Esophagus squamous epithelium (tissue), 5 donors: ENCODE measurements around the gene FAM20C. TPM values are rescaled to one million over a fixed set of nuclear protein-coding genes. Genes with fewer than 3 reads are reported as not detected.

ENCODE experiments used
- DNase-seq: peaks from one replicate; lab custom pipeline; 2025; lab: John Stamatoyannopoulos, UW
- H3K27ac ChIP-seq, 4 donors: fragments of 200-600 bp; sonication (generic); one replicate each; pipeline ENCODE4 v1.5.1; 2016 to 2019; ENCODE audit warnings: mild to moderate bottlenecking in 1 of 4
- H3K27me3 ChIP-seq, 4 donors: fragments of 200-600 bp; sonication (generic); 1 replicate in 3 of 4; 2 replicates in 1 of 4; pipeline versions ENCODE4 v1.5.1 to v1.6.0; 2017 to 2021; ENCODE audit warnings: antibody characterized with exemption in 1 of 4
- H3K36me3 ChIP-seq, 3 donors: fragments of 200-600 bp; sonication (generic); one replicate each; pipeline ENCODE4 v1.5.1; 2016 to 2019
- H3K4me1 ChIP-seq, 3 donors: fragments of 200-600 bp; sonication (generic); one replicate each; pipeline ENCODE4 v1.5.1; 2017 to 2019
- H3K4me3 ChIP-seq, 4 donors: fragments of 200-600 bp; sonication (generic); 1 replicate in 3 of 4; 2 replicates in 1 of 4; pipeline ENCODE4 v1.5.1; 2016 to 2019; ENCODE audit warnings: mild to moderate bottlenecking in 2 of 4, moderate library complexity in 1 of 4
- H3K9me3 ChIP-seq, 3 donors: fragments of 200-600 bp; sonication (generic); one replicate each; pipeline ENCODE4 v1.5.1; 2016 to 2019
- POLR2A ChIP-seq, 4 donors: fragments of 450-650 bp; IDR thresholded peaks; one replicate each; pipeline ENCODE4 v1.6.1; 2017; ENCODE audit warnings: antibody characterized with exemption in 4 of 4, mild to moderate bottlenecking in 4 of 4, moderate library complexity in 3 of 4
- WGBS, 2 donors: methylation state at CpG; one replicate each; pipeline ENCODE4 v1.1.5; 2018; 5-methylcytosine and 5-hydroxymethylcytosine counted together
- intact Hi-C: fragments of 100-400 bp; cut with DNase I; formaldehyde crosslinking; loops from one replicate; pipeline ENCODE4 v1.15.0; 2022
- total RNA-seq, 4 donors: library from RNA; depleted of rRNA; stranded (reverse); fragments of >200 nt; gene quantifications; one replicate each; pipeline ENCODE4 v1.1.0, GENCODE V29; 2016
- TF ChIP-seq, protein P1 (sequence below), 6 experiments: fragments of 450-650 bp in 4 of 6; fragments of 200-600 bp in 2 of 6; sonication (generic) in 2 of 6; IDR thresholded peaks; one replicate each; pipeline ENCODE4 v1.5.1; 2016 to 2019; ENCODE audit warnings: antibody characterized with exemption in 6 of 6, mild to moderate bottlenecking in 4 of 6, moderate library complexity in 4 of 6
- donor health status: DM: yes; HTN: yes; CAD: no.

Gene FAM20C
- total RNA-seq, 4 donors from 2014 or later, result 8.5 to 16.0 (median 13.7) TPM

DNA sequence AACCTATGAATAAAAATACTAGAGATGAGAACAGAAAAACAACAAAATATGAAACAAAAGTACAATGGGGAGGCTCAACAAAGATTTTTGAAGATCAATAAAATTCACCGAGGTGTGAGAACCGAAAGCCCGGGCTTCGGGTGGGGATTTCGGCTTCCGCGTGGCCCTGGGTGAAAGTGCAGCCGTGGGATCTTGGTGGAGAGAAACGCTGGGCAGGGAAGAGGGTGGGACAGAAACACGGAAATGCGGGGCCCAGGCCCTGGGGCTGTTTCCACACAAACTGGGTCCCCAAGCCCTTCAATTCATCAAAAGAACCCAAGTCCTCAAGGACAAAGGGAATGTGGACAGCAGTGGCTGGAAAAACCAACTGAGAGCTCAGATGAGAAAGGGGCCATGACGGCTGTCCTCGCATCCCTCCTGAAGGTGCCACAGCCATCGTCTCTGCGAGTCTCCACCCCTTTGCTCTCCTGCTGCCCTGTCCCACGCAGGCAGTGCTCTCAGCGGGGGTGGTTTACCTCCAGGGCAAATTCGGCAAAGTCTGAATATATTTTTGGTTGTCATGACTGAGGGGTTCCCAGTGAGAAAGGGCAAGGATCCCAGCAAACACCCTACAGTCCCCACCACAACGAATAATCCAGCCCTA is 117.3 kb downstream of the FAM20C start:
- peaks cover 0 to 12% (median 0%) of the 10 kb centered on the region in 4 donors for H3K27me3 ChIP-seq
- intact Hi-C loops, result no loop called here
- H3K9me3 ChIP-seq, result peaks cover 0 to 13% (median 0%) of the 10 kb centered on the region in 3 donors
- no peak overlapping the region for H3K4me3 ChIP-seq
- 90 to 96% methylated on average over 18 to 19 of the region's 19 CpGs for WGBS, 2 donors
- DNase-seq, result no peak
- TF ChIP-seq, protein P1, sequence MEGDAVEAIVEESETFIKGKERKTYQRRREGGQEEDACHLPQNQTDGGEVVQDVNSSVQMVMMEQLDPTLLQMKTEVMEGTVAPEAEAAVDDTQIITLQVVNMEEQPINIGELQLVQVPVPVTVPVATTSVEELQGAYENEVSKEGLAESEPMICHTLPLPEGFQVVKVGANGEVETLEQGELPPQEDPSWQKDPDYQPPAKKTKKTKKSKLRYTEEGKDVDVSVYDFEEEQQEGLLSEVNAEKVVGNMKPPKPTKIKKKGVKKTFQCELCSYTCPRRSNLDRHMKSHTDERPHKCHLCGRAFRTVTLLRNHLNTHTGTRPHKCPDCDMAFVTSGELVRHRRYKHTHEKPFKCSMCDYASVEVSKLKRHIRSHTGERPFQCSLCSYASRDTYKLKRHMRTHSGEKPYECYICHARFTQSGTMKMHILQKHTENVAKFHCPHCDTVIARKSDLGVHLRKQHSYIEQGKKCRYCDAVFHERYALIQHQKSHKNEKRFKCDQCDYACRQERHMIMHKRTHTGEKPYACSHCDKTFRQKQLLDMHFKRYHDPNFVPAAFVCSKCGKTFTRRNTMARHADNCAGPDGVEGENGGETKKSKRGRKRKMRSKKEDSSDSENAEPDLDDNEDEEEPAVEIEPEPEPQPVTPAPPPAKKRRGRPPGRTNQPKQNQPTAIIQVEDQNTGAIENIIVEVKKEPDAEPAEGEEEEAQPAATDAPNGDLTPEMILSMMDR (IDR thresholded peaks at IDR 0.05), result no peak
- TF ChIP-seq POLR2A (IDR thresholded peaks at IDR 0.05), result no peak
- H3K27ac ChIP-seq, result no peak overlapping the region
- no peaks in the 10 kb centered on the region for H3K36me3 ChIP-seq
- peaks cover 0 to 10% (median 3%) of the 10 kb centered on the region in 3 donors for H3K4me1 ChIP-seq

Other genes with a start within 250 kb of the FAM20C start
- gene FOXL3, start 97.6 kb downstream of the FAM20C start, total RNA-seq, result not detected